LNCAP (cell line): Measurements from ENCODE around the gene FHIT.

Experiments
- TF ChIP-seq, protein P1 (sequence below): fragments of 450-650 bp; IDR thresholded peaks from 2 replicates; pipeline ENCODE4 v1.5.1; 2017; ENCODE audit warnings: mild to moderate bottlenecking

Gene FHIT

DNA sequence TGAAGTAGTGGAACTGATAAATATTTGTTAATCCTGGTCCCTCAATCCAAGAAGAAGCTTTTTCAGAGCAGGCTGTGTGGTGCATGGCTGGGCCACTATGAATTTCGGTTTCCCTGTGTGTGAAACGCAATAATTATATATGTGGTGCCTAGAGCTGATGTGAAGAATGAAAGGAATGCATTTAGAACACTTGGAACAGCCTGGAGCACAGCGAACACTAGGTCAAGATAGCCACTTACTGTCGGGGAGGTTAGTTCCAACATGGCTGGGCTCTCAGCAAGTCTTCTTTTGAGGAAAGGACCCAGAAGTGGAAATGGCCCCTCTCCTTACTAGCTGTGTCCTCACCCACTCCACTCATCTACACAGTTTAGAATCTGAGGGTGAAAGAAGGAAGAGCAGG, 245.7 kb downstream of the FHIT start:
- TF ChIP-seq, protein P1, sequence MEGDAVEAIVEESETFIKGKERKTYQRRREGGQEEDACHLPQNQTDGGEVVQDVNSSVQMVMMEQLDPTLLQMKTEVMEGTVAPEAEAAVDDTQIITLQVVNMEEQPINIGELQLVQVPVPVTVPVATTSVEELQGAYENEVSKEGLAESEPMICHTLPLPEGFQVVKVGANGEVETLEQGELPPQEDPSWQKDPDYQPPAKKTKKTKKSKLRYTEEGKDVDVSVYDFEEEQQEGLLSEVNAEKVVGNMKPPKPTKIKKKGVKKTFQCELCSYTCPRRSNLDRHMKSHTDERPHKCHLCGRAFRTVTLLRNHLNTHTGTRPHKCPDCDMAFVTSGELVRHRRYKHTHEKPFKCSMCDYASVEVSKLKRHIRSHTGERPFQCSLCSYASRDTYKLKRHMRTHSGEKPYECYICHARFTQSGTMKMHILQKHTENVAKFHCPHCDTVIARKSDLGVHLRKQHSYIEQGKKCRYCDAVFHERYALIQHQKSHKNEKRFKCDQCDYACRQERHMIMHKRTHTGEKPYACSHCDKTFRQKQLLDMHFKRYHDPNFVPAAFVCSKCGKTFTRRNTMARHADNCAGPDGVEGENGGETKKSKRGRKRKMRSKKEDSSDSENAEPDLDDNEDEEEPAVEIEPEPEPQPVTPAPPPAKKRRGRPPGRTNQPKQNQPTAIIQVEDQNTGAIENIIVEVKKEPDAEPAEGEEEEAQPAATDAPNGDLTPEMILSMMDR, result no peak

DNA sequence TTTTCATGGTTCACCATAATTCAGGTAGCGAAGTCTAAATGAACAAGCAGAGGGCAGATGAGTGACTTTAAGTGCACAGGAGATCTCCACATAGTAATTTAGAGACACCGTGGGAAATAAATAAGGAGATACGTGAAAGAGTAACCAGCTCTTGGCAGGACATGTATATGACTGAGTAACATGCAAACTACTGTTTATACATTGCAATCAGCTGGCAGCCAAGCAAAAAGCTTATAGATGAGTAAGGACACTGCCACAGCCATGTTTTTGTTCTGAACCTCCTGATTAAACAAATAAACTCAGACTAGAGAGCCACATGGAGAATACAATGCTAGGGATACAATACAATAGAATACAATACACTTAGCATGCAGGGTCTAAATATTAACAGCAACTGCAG, 252.4 kb downstream of the FHIT start:
- TF ChIP-seq, protein P1, result no peak

GRCh38 chr3:60992395-60992794, 258.9 kb downstream of the FHIT start:
- TF ChIP-seq, protein P1, result no peak

DNA sequence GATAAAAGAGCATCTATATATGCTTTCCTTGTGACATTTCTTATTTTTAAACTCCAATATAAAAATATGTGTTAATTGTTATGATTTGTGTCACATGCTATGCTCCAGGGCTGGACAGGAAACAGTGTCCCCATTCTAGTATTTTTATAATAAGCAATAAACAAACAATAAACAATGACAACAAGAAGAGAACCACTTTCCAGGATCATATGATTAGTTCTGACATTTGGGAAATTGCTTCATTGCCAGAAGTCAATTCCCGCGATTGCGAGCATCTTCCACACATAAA, 260.9 kb downstream of the FHIT start:
- TF ChIP-seq, protein P1, result no peak

- TF ChIP-seq, protein P1, result no peak
Measured at GRCh38 chr3:60989626-60990441, 261.4 kb downstream of the FHIT start.

DNA sequence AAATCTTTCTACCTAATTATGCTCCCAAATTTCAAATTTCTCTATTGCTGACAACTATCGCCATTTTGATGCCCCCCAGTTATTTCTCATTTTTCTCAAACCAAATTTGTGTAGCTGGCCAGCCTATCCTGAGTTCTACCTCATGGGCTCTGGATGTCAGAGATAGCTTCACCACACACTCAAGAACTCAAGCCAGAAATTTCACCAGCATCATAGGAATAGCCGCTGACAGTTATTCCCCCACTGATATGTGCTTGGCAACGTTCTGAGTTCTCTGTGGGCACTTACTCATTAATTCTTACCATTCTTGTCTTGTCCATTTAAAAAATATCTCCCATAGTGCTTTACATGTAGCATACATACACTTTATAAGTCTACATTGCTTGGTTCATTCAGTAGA, 264.7 kb downstream of the FHIT start:
- TF ChIP-seq, protein P1, result no peak

DNA sequence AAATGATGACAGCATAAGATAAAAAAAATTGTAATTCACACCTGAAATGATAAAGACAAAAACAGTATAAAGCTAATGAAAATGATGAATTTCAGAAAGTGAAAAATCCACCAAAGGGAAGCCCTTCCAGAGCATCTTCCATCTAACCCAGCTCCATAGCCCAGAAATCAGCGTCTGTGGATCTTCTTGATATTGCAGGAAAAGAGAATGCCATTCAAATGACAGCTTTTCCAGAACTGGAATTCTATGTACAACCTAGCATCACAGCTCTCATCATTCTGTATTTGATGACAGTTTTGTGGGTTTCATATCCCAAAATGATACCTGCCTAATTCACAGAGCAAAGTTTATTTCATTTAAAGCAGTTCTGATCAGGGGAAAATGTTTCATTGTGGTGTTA, 267.3 kb downstream of the FHIT start:
- TF ChIP-seq, protein P1, result no peak

DNA sequence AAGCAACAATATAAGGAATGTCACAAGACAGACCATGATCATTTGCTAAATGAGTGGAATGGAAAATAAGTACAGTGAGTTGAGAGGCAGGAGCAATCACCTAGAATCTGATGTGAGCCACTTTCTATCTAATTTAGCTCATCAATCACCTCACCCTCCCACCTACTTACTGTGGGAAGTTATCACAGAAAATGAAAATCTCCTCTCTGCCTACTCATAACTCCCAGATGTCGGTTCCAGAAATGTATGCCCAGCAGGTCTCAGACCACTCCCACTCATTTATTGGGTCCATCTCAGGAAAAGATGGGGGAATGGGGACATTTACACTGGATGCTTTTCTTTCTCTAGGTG, 270.9 kb downstream of the FHIT start:
- TF ChIP-seq, protein P1, result no peak
